ENCODE data around the gene THBS2.
"Not testable (repeated sequence)": the region's sequence is repeated elsewhere in the genome, so short reads cannot be mapped to it uniquely, and the experiment has no call there.

THBS2 gene

GRCh38 chr6:169253337-169254238 is at the start of gene THBS2:
THBS2 (minus strand) TSS chr6:169253846; CDS start chr6:169250784, 3,062 bp downstream.
- peak in 1 of 2 donors; percentile 28 for DNase-seq

GRCh38 chr6:169302716-169303115 is 49.1 kb upstream of the THBS2 start:
- DNase-seq = no peak

- DNase-seq = no peak
These were observed 48.6 kb upstream of the THBS2 start for GRCh38 chr6:169302255-169302654.

- no peak for DNase-seq
These were observed 47.3 kb upstream of the THBS2 start for GRCh38 chr6:169300916-169301315.

GRCh38 chr6:169298626-169299025 is 45.0 kb upstream of the THBS2 start:
- not testable (repeated sequence) for DNase-seq

GRCh38 chr6:169296622-169297021 is 43.0 kb upstream of the THBS2 start:
- DNase-seq = no peak

GRCh38 chr6:169296170-169296569 is 42.5 kb upstream of the THBS2 start:
- no peak for DNase-seq

GRCh38 chr6:169293196-169293595 is 39.5 kb upstream of the THBS2 start:
- DNase-seq = no peak

GRCh38 chr6:169292338-169293124 is 38.9 kb upstream of the THBS2 start:
- no peak for DNase-seq

GRCh38 chr6:169291646-169292337 is 38.1 kb upstream of the THBS2 start:
- no peak for DNase-seq

GRCh38 chr6:169291148-169291547 is 37.5 kb upstream of the THBS2 start:
- DNase-seq = no peak

GRCh38 chr6:169289619-169290339 is 36.1 kb upstream of the THBS2 start:
- no peak for DNase-seq

- no peak for DNase-seq
These were observed 35.6 kb upstream of the THBS2 start for GRCh38 chr6:169289257-169289618.

- DNase-seq = no peak
These were observed 34.9 kb upstream of the THBS2 start for GRCh38 chr6:169288591-169288990.

GRCh38 chr6:169287675-169288074 is 34.0 kb upstream of the THBS2 start:
- no peak for DNase-seq

GRCh38 chr6:169286961-169287360 is 33.3 kb upstream of the THBS2 start:
- DNase-seq = no peak

- no peak for DNase-seq
These were observed 31.5 kb upstream of the THBS2 start for GRCh38 chr6:169285165-169285564.

GRCh38 chr6:169283924-169284323 is 30.3 kb upstream of the THBS2 start:
- DNase-seq = no peak

GRCh38 chr6:169282043-169282442 is 28.4 kb upstream of the THBS2 start:
- no peak for DNase-seq

- DNase-seq = no peak
These were observed 24.0 kb upstream of the THBS2 start for GRCh38 chr6:169277619-169278018.

GRCh38 chr6:169274781-169275180 is 21.1 kb upstream of the THBS2 start:
- no peak for DNase-seq

GRCh38 chr6:169273511-169273910 is 19.9 kb upstream of the THBS2 start:
- DNase-seq = no peak

- no peak for DNase-seq
These were observed 18.2 kb upstream of the THBS2 start for GRCh38 chr6:169271877-169272216.

Data from hippocampal formation (tissue), 2 donors.